Measurements from ENCODE around the gene PPP1R1C. TPM values are rescaled to one million over a fixed set of nuclear protein-coding genes. Genes with fewer than 3 reads are reported as not detected.

PPP1R1C gene
- total and polyA plus RNA-seq, 2 experiments from 2014 or later, result 3.5 to 18.8 TPM

DNA sequence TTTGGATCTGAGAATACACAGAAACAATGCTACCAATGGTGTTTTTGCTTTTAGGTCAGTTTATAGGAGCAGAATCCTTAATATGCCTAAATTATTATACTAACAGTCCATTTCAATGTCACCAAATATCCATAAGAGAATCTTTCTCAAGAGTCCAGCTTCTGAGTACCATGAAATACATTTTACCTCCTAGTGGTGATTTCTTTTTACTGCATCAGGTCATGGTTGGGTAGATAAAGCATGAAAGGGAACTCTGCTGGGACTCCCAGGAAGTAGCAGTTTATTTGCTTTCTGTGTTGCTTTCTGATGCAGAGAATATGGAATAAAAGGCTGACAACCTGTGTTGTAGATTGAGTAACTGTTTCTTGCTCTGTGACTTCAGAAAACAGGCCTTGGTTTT, 115.6 kb downstream of the PPP1R1C start:
- no peak overlapping the region for H2AFZ ChIP-seq
- H3K4me1 ChIP-seq (ENCODE audit: insufficient read depth), result peaks cover 5% of the 10 kb centered on the region; the same call in 1 of the 2 replicates
- H3K27ac ChIP-seq (ENCODE audit: low read depth), result no peak overlapping the region
- ATAC-seq, result peak; percentile 61
- H3K9me2 ChIP-seq (ENCODE audit: insufficient read depth), result no peaks in the 10 kb centered on the region
- no peaks in the 10 kb centered on the region for H4K20me1 ChIP-seq (replicated peaks; ENCODE audit: insufficient read depth)
- no peaks in the 10 kb centered on the region for H3K36me3 Mint-ChIP-seq (ENCODE audit: low read depth)
- TF ChIP-seq, protein P1, sequence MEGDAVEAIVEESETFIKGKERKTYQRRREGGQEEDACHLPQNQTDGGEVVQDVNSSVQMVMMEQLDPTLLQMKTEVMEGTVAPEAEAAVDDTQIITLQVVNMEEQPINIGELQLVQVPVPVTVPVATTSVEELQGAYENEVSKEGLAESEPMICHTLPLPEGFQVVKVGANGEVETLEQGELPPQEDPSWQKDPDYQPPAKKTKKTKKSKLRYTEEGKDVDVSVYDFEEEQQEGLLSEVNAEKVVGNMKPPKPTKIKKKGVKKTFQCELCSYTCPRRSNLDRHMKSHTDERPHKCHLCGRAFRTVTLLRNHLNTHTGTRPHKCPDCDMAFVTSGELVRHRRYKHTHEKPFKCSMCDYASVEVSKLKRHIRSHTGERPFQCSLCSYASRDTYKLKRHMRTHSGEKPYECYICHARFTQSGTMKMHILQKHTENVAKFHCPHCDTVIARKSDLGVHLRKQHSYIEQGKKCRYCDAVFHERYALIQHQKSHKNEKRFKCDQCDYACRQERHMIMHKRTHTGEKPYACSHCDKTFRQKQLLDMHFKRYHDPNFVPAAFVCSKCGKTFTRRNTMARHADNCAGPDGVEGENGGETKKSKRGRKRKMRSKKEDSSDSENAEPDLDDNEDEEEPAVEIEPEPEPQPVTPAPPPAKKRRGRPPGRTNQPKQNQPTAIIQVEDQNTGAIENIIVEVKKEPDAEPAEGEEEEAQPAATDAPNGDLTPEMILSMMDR (conservative IDR thresholded peaks at IDR 0.05; ENCODE audit: low read depth in 2 of 2), result peak in 1 of 2 experiments; percentile 63; a peak in 3 of 4 replicates
- no peak for TF ChIP-seq STAT1 (IDR thresholded peaks at IDR 0.05; ENCODE audit: unreplicated experiment)
- H3K27me3 Mint-ChIP-seq (ENCODE audit: insufficient read depth, low read depth, poor library complexity), result no peaks in the 10 kb centered on the region
- H3K27me3 ChIP-seq (ENCODE audit: insufficient read depth), result no peaks in the 10 kb centered on the region
- H3K4me3 Mint-ChIP-seq, result no peak overlapping the region
- H3K4me3 ChIP-seq, result no peak overlapping the region
- no peaks in the 10 kb centered on the region for H3K9me3 Mint-ChIP-seq
- peak overlapping the region; percentile 58; the same call in 1 of the 2 replicates for H3K27ac Mint-ChIP-seq
- peaks cover 8% of the 10 kb centered on the region; the same call in 2 of the 3 replicates for H3K4me1 Mint-ChIP-seq
- H3K36me3 ChIP-seq (ENCODE audit: insufficient read depth), result no peaks in the 10 kb centered on the region
- no peaks in the 10 kb centered on the region for H3F3A ChIP-seq (replicated peaks; ENCODE audit: low read depth)
- peak; percentile 59 for DNase-seq (ENCODE audit: low spot score)
- no peak overlapping the region for H3K4me2 ChIP-seq
- H3K79me2 ChIP-seq (replicated peaks; ENCODE audit: insufficient read depth), result no peaks in the 10 kb centered on the region

DNA sequence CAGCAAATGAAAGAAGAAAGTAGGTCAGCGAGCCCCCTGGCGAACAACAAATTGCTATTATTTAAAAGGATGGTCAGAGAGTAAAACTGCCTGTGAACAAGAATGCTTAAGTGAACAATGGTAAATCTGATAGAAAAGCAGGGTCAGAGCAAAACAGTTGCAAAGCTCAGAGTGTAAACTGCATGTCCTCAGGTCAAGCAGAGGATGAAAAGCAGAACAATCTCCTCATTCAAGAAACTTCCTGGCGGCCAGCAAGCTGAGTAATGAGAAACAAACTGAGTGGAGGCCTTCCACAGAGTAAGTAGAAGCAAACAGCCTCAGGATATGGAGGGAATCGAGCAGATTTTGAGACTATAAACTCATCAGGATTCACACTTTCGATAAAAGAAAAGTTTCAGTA, 117.9 kb downstream of the PPP1R1C start:
- no peaks in the 10 kb centered on the region for H3K27me3 ChIP-seq (ENCODE audit: insufficient read depth)
- ATAC-seq (no peak), DNase-seq (ENCODE audit: low spot score) (peak; percentile 7)
- H3K9me2 ChIP-seq (ENCODE audit: insufficient read depth), result no peaks in the 10 kb centered on the region
- H2AFZ ChIP-seq, result no peak overlapping the region
- Mint-ChIP-seq H3K9me3 (no peaks in the 10 kb centered on the region), H3K27ac (no peak overlapping the region), H3K4me1 (peaks cover 8% of the 10 kb centered on the region; the same call in 2 of the 3 replicates), H3K27me3 (ENCODE audit: insufficient read depth, low read depth, poor library complexity) (no peaks in the 10 kb centered on the region), H3K4me3 (no peak overlapping the region), H3K36me3 (ENCODE audit: low read depth) (no peaks in the 10 kb centered on the region)
- H3K27ac ChIP-seq (ENCODE audit: low read depth), result no peak overlapping the region
- H4K20me1 ChIP-seq (replicated peaks; ENCODE audit: insufficient read depth), result no peaks in the 10 kb centered on the region
- H3K36me3 ChIP-seq (ENCODE audit: insufficient read depth), result no peaks in the 10 kb centered on the region
- TF ChIP-seq ZNF114 (CRISPR knock-in tag; IDR thresholded peaks at IDR 0.05), result no peak
- TF ChIP-seq ZNF331 (CRISPR knock-in tag; IDR thresholded peaks at IDR 0.05; ENCODE audit: low read depth), result no peak
- TF ChIP-seq, protein P1 (conservative IDR thresholded peaks at IDR 0.05; ENCODE audit: low read depth in 2 of 2), result no peak
- no peak for TF ChIP-seq EZH2phosphoT487 (IDR thresholded peaks at IDR 0.05; ENCODE audit: unreplicated experiment)
- no peak for TF ChIP-seq NANOG (IDR thresholded peaks at IDR 0.05; ENCODE audit: borderline replicate concordance)
- H3K4me3 ChIP-seq, result no peak overlapping the region
- H3K79me2 ChIP-seq (replicated peaks; ENCODE audit: insufficient read depth), result no peaks in the 10 kb centered on the region
- no peak overlapping the region for H3K4me2 ChIP-seq
- no peaks in the 10 kb centered on the region for H3F3A ChIP-seq (replicated peaks; ENCODE audit: low read depth)
- peaks cover 5% of the 10 kb centered on the region; the same call in 1 of the 2 replicates for H3K4me1 ChIP-seq (ENCODE audit: insufficient read depth)

Measured in GM23338 (cell line).